ENCODE measurements around the gene CDH16.

- TF ChIP-seq POLR2AphosphoS5 (IDR thresholded peaks at IDR 0.05; ENCODE audit: low read depth, low read length): no peak
- no peak for TF ChIP-seq POLR2A (IDR thresholded peaks at IDR 0.05; ENCODE audit: low read depth, low read length)
Measured at GRCh38 chr16:66881964-66882508, 36.6 kb downstream of the CDH16 start.

Measured in GM12891 (cell line).